ENCODE results near the gene RAB40B.
"Not testable (repeated sequence)": the region's sequence is repeated elsewhere in the genome, so short reads cannot be mapped to it uniquely, and the experiment has no call there.

- TF ChIP-seq ZBTB8A (tag by site-specific recombination; IDR thresholded peaks at IDR 0.05); CTCF (tag by site-specific recombination; IDR thresholded peaks at IDR 0.05); ZSCAN18 (tag by site-specific recombination; IDR thresholded peaks at IDR 0.05); ZNF324 (tag by site-specific recombination; IDR thresholded peaks at IDR 0.05); KLF17 (tag by site-specific recombination; IDR thresholded peaks at IDR 0.05); ZNF138 (tag by site-specific recombination; IDR thresholded peaks at IDR 0.05; ENCODE audit: borderline replicate concordance); SETDB1 (IDR thresholded peaks at IDR 0.05; ENCODE audit: insufficient read length, low read length); ZFP69B (tag by site-specific recombination; IDR thresholded peaks at IDR 0.05); OVOL3 (tag by site-specific recombination; IDR thresholded peaks at IDR 0.05): not testable (repeated sequence)
- TF ChIP-seq, protein P1, sequence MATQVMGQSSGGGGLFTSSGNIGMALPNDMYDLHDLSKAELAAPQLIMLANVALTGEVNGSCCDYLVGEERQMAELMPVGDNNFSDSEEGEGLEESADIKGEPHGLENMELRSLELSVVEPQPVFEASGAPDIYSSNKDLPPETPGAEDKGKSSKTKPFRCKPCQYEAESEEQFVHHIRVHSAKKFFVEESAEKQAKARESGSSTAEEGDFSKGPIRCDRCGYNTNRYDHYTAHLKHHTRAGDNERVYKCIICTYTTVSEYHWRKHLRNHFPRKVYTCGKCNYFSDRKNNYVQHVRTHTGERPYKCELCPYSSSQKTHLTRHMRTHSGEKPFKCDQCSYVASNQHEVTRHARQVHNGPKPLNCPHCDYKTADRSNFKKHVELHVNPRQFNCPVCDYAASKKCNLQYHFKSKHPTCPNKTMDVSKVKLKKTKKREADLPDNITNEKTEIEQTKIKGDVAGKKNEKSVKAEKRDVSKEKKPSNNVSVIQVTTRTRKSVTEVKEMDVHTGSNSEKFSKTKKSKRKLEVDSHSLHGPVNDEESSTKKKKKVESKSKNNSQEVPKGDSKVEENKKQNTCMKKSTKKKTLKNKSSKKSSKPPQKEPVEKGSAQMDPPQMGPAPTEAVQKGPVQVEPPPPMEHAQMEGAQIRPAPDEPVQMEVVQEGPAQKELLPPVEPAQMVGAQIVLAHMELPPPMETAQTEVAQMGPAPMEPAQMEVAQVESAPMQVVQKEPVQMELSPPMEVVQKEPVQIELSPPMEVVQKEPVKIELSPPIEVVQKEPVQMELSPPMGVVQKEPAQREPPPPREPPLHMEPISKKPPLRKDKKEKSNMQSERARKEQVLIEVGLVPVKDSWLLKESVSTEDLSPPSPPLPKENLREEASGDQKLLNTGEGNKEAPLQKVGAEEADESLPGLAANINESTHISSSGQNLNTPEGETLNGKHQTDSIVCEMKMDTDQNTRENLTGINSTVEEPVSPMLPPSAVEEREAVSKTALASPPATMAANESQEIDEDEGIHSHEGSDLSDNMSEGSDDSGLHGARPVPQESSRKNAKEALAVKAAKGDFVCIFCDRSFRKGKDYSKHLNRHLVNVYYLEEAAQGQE (tag by site-specific recombination; IDR thresholded peaks at IDR 0.05) = not testable (repeated sequence)
- TF ChIP-seq, protein P2, sequence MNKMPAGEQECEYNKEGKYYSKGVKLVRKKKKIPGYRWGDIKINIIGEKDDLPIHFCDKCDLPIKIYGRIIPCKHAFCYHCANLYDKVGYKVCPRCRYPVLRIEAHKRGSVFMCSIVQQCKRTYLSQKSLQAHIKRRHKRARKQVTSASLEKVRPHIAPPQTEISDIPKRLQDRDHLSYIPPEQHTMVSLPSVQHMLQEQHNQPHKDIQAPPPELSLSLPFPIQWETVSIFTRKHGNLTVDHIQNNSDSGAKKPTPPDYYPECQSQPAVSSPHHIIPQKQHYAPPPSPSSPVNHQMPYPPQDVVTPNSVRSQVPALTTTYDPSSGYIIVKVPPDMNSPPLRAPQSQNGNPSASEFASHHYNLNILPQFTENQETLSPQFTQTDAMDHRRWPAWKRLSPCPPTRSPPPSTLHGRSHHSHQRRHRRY (tag by site-specific recombination; IDR thresholded peaks at IDR 0.05) = not testable (repeated sequence)
Measured at GRCh38 chr17:82744736-82745135, 46.2 kb upstream of the RAB40B start.
